Mesendoderm (in vitro differentiated cells): ENCODE measurements around the gene ANKRD13D.

ENCODE experiments used
- DNase-seq: peaks from one replicate; pipeline ENCODE4 v3.0.0; 2013
- H2AK5ac ChIP-seq: 2 replicates; pipeline ENCODE4 v1.6.1; 2013; ENCODE audit warnings: low read length, inconsistent platforms
- H2BK120ac ChIP-seq: 2 replicates; pipeline ENCODE4 v1.6.1; 2013; ENCODE audit warnings: low read depth, mild to moderate bottlenecking, low read length, moderate library complexity, mixed read lengths
- H2BK15ac ChIP-seq: replicated peaks from 2 replicates; pipeline ENCODE4 v1.6.1; 2013; ENCODE audit warnings: low read depth, mild to moderate bottlenecking, moderate library complexity
- H2BK5ac ChIP-seq: 2 replicates; pipeline ENCODE4 v1.6.1; 2013; ENCODE audit warnings: low read length, inconsistent platforms
- H3K18ac ChIP-seq: 2 replicates; pipeline ENCODE4 v1.6.1; 2013; ENCODE audit warnings: mild to moderate bottlenecking, low read length, mixed read lengths
- H3K23ac ChIP-seq: one replicate; pipeline ENCODE4 v1.6.1; 2013; ENCODE audit warnings: low read length
- H3K27ac ChIP-seq: 2 replicates; pipeline ENCODE4 v1.5.1; 2013; ENCODE audit warnings: low read depth, mild to moderate bottlenecking, inconsistent platforms, low read length, moderate library complexity
- H3K27me3 ChIP-seq: 2 replicates; pipeline ENCODE4 v1.6.1; 2013; ENCODE audit warnings: low read length, control low read depth, mild to moderate bottlenecking, inconsistent platforms; ENCODE audit not compliant: insufficient read depth, poor library complexity
- H3K36me3 ChIP-seq: 2 replicates; pipeline ENCODE4 v1.6.1; 2013; ENCODE audit warnings: low read length, inconsistent platforms; ENCODE audit not compliant: control insufficient read depth, insufficient read depth
- H3K4ac ChIP-seq: one replicate; pipeline ENCODE4 v1.6.1; 2013; ENCODE audit warnings: low read depth, mild to moderate bottlenecking, low read length, moderate library complexity
- H3K4me1 ChIP-seq: 2 replicates; pipeline ENCODE4 v1.6.1; 2013; ENCODE audit warnings: low read depth, low read length, inconsistent platforms; ENCODE audit not compliant: control insufficient read depth
- H3K4me2 ChIP-seq: 2 replicates; pipeline ENCODE4 v1.6.1; 2013; ENCODE audit warnings: low read length
- H3K4me3 ChIP-seq: 2 replicates; pipeline ENCODE4 v1.5.1; 2013; ENCODE audit warnings: mild to moderate bottlenecking, low read length
- H3K56ac ChIP-seq: one replicate; pipeline ENCODE4 v1.6.1; 2013; ENCODE audit warnings: low read length
- H3K79me1 ChIP-seq: 2 replicates; pipeline ENCODE4 v1.6.1; 2013; ENCODE audit warnings: low read length, inconsistent platforms
- H3K79me2 ChIP-seq: 2 replicates; pipeline ENCODE4 v1.6.1; 2013; ENCODE audit warnings: mild to moderate bottlenecking, low read length; ENCODE audit not compliant: control insufficient read depth, insufficient read depth
- H3K9ac ChIP-seq: 2 replicates; pipeline ENCODE4 v1.6.1; 2013; ENCODE audit warnings: low read length, inconsistent platforms
- H4K5ac ChIP-seq: one replicate; pipeline ENCODE4 v1.6.1; 2013; ENCODE audit warnings: low read length
- H4K8ac ChIP-seq: one replicate; pipeline ENCODE4 v1.6.1; 2013; ENCODE audit warnings: low read depth, mild to moderate bottlenecking, control low read depth, low read length, moderate library complexity
- WGBS: extraction: QIAGEN DNeasy Blood & Tissue Kit; methylation state at CpG from one replicate; pipeline ENCODE4 v1.1.7; 2013; ENCODE audit warnings: low lambda C conversion rate, missing lambda C conversion rate; ENCODE audit not compliant: insufficient coverage; ENCODE audit errors: extremely low coverage; 5-methylcytosine and 5-hydroxymethylcytosine counted together

The ANKRD13D gene

DNA sequence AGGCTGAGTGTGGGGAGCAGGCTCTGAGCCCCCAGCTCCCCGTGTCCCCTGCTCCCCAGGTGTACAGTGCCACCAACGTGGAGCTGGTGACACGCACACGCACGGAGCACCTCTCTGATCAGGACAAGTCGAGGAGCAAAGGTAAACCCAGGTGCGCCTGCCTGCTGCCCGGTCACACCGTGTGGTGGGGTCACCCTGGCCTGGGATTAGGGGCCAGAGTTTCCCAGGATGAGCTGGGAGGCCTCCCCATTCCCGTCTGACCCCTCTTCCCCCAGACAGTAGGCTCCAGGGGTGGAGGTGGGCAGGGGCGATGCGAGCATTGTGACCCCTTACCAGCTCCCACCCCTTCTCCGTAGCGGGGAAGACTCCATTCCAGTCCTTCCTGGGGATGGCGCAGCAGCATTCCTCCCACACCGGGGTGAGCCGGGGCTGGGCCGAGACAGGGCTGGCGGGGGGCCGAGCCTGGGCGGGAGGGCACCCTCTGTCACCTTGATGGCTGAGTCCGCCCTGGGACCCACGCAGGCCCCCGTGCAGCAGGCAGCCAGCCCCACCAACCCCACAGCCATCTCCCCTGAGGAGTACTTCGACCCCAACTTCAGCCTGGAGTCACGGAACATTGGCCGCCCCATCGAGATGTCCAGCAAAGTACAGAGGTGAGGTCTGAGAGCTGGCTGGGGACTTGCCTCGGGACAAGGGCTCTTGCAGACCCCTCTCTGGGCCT is 10.5 kb downstream of the ANKRD13D start:
- Histone ChIP-seq H2BK5ac (no peak overlapping the region), H3K27ac (no peak overlapping the region), H3K79me1 (no peaks in the 10 kb centered on the region), H3K4me2 (no peak overlapping the region), H4K8ac (no peak overlapping the region), H2BK120ac (no peak overlapping the region), H2BK15ac (no peak overlapping the region), H3K79me2 (no peaks in the 10 kb centered on the region), H3K36me3 (peaks cover 10% of the 10 kb centered on the region), H3K23ac (no peak overlapping the region), H3K18ac (no peak overlapping the region), H4K5ac (no peak overlapping the region), H3K4me1 (peaks cover 7% of the 10 kb centered on the region), H3K4me3 (no peak overlapping the region), H3K27me3 (no peaks in the 10 kb centered on the region), H3K9ac (no peak overlapping the region), H3K56ac (no peak overlapping the region), H3K4ac (no peak overlapping the region), H2AK5ac (no peak overlapping the region)
- DNase-seq, result no peak
- WGBS, result no CpG with 5 or more reads among the region's 29 CpGs

DNA sequence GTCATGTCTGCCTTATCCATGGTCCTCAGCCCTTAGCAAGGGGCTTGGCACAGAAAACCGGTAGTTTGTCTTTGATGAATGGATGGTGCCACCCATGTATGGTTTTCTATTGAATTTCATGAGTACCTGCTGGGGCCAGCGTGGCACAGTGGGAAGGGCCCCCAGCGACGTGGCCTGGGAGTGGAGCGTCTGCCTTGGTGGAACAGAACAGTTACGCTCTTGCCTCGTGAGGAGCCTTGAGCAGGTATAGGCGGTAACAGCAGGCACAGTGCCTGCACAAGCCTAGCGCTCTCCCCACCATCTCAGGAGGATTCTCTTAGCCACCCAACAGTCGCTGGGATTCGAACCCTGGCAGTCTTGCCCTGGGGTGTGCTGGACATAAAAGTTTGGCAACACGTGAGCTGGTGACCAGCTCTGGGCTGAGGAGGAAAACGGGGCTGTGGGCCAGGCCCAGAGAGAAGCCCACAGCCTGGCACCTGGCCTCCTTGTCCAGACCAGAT is 11.2 kb downstream of the ANKRD13D start:
- no peaks in the 10 kb centered on the region for H3K27me3 ChIP-seq
- H3K18ac ChIP-seq, result no peak overlapping the region
- H3K4ac ChIP-seq, result no peak overlapping the region
- no peaks in the 10 kb centered on the region for H3K79me2 ChIP-seq
- peaks cover 10% of the 10 kb centered on the region for H3K36me3 ChIP-seq
- no peak for DNase-seq
- H2BK5ac ChIP-seq, result no peak overlapping the region
- no peak overlapping the region for H4K5ac ChIP-seq
- H3K4me3 ChIP-seq, result no peak overlapping the region
- no peak overlapping the region for H3K27ac ChIP-seq
- no peak overlapping the region for H4K8ac ChIP-seq
- H3K23ac ChIP-seq, result no peak overlapping the region
- no peak overlapping the region for H3K9ac ChIP-seq
- no peak overlapping the region for H3K56ac ChIP-seq
- H2AK5ac ChIP-seq, result no peak overlapping the region
- no CpG with 5 or more reads among the region's 13 CpGs for WGBS
- H3K79me1 ChIP-seq, result no peaks in the 10 kb centered on the region
- H2BK120ac ChIP-seq, result no peak overlapping the region
- peaks cover 7% of the 10 kb centered on the region for H3K4me1 ChIP-seq
- H3K4me2 ChIP-seq, result no peak overlapping the region
- no peak overlapping the region for H2BK15ac ChIP-seq

DNA sequence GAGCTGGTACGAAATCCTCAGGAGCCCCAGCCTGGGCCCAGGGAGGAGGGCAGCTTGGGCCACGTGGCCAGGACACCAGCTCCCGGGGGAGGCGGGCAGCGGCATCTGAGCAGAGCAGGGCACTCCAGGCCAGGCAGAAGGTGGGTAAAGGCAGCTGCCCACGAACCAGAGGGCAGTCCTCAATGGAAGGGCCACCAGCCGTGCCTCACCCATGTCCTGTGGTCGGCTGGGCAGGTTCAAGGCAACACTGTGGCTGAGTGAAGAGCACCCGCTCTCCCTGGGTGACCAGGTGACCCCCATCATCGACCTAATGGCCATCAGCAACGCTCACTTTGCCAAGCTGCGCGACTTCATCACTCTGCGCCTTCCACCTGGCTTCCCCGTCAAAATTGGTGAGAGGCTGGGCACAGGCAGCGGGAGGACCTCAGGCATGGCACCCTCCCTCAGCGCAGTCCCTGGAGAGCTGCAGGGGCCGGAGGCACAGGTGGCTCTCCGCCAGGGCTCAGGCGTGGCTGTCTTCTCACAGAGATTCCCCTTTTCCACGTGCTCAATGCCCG is 11.7 kb downstream of the ANKRD13D start:
- no peak overlapping the region for H4K5ac ChIP-seq

DNA sequence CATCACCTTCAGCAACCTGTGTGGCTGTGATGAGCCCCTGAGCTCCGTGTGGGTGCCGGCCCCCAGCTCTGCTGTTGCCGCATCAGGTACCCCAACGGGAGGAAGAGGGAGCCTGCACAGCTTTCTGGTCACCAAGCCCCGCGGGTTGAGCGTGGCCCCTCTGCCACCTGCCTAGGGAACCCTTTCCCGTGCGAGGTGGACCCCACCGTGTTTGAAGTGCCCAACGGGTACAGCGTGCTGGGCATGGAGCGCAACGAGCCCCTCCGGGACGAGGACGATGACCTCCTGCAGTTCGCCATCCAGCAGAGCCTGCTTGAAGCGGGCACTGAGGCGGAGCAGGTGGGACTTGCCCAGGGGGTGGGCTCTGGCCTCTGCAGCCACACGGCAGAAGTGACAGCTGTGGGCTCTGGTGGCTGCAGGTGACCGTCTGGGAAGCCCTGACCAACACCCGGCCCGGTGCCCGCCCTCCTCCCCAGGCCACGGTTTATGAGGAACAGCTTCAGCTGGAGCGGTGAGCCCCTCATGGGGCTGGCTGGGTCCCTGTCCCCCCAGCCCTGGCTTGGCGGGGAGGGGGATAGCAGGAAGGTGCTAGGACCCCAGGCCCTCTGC is 12.3 kb downstream of the ANKRD13D start:
- DNase-seq, result no peak
- H2AK5ac ChIP-seq, result no peak overlapping the region
- H3K79me2 ChIP-seq, result no peaks in the 10 kb centered on the region
- no peak overlapping the region for H3K4me3 ChIP-seq
- H2BK15ac ChIP-seq, result no peak overlapping the region
- no peaks in the 10 kb centered on the region for H3K27me3 ChIP-seq
- WGBS, result no CpG with 5 or more reads among the region's 28 CpGs
- H4K8ac ChIP-seq, result no peak overlapping the region
- H3K9ac ChIP-seq, result peak overlapping the region; percentile 58
- H3K18ac ChIP-seq, result no peak overlapping the region
- peaks cover 10% of the 10 kb centered on the region for H3K36me3 ChIP-seq
- H3K56ac ChIP-seq, result peak overlapping the region; percentile 71
- no peak overlapping the region for H3K23ac ChIP-seq
- peaks cover 7% of the 10 kb centered on the region for H3K4me1 ChIP-seq
- H3K4ac ChIP-seq, result no peak overlapping the region
- H3K27ac ChIP-seq, result no peak overlapping the region
- H3K79me1 ChIP-seq, result no peaks in the 10 kb centered on the region
- H4K5ac ChIP-seq, result no peak overlapping the region
- H3K4me2 ChIP-seq, result no peak overlapping the region
- no peak overlapping the region for H2BK5ac ChIP-seq
- H2BK120ac ChIP-seq, result no peak overlapping the region

More for the DNA sequence above, 11.7 kb downstream of the ANKRD13D start:
- H3K9ac ChIP-seq, result no peak overlapping the region
- H3K4ac ChIP-seq, result no peak overlapping the region
- no peak overlapping the region for H3K56ac ChIP-seq
- no peak for DNase-seq
- no CpG with 5 or more reads among the region's 22 CpGs for WGBS
- H3K4me1 ChIP-seq, result peaks cover 7% of the 10 kb centered on the region
- no peaks in the 10 kb centered on the region for H3K79me1 ChIP-seq
- no peak overlapping the region for H2BK120ac ChIP-seq
- H3K36me3 ChIP-seq, result peaks cover 10% of the 10 kb centered on the region
- H3K18ac ChIP-seq, result no peak overlapping the region
- no peak overlapping the region for H2BK15ac ChIP-seq
- no peak overlapping the region for H3K4me2 ChIP-seq
- no peaks in the 10 kb centered on the region for H3K79me2 ChIP-seq
- H3K4me3 ChIP-seq, result no peak overlapping the region
- H2BK5ac ChIP-seq, result no peak overlapping the region
- H3K27ac ChIP-seq, result no peak overlapping the region
- no peaks in the 10 kb centered on the region for H3K27me3 ChIP-seq
- no peak overlapping the region for H2AK5ac ChIP-seq
- H4K8ac ChIP-seq, result no peak overlapping the region
- H3K23ac ChIP-seq, result no peak overlapping the region

DNA sequence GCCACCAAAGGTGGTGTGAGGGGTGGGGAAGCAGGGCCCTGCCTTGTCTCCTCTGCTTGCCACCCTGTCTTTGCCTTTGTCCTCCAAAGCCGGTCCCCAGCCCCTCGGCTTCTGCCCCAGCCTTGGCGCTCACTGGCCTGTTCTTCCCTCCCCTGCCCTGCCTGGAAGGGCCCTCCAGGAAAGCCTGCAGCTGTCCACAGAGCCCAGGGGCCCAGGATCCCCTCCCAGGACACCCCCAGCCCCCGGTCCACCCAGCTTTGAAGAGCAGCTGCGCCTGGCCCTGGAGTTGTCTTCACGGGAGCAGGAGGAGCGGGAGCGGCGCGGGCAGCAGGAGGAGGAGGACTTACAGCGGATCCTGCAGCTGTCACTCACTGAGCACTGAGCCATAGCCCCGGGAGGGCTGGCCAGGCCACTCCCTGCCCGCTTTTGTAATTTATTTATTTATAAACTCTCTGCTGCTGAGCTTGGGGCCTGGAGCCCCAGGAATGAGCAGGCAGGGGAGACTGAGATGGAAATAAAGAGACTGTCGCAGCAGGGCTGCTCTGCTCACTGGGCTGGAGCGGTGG is 12.9 kb downstream of the ANKRD13D start:
- Histone ChIP-seq H3K27ac (peak overlapping the region; percentile 84), H3K36me3 (peaks cover 10% of the 10 kb centered on the region), H2AK5ac (no peak overlapping the region), H3K18ac (no peak overlapping the region), H3K4me2 (no peak overlapping the region), H2BK5ac (no peak overlapping the region), H2BK120ac (no peak overlapping the region), H3K56ac (peak overlapping the region; percentile 93), H3K79me1 (no peaks in the 10 kb centered on the region), H3K4ac (no peak overlapping the region), H3K27me3 (no peaks in the 10 kb centered on the region), H3K23ac (no peak overlapping the region), H4K5ac (no peak overlapping the region), H3K4me3 (no peak overlapping the region), H2BK15ac (no peak overlapping the region), H3K79me2 (no peaks in the 10 kb centered on the region), H3K9ac (peak overlapping the region; percentile 78), H4K8ac (no peak overlapping the region), H3K4me1 (peaks cover 7% of the 10 kb centered on the region)
- no CpG with 5 or more reads among the region's 15 CpGs for WGBS
- peak; percentile 75 for DNase-seq
